Activated T-cell treated with anti-CD3 and anti-CD28 coated beads, Interleukin-2, amount 50 U/mL, for 1 hour (primary cell): ENCODE measurements around the gene CNPY1.

Source experiments
- DNase-seq: peaks from one replicate; pipeline ENCODE4 v3.0.0-alpha.2; 2020

The CNPY1 gene

DNA sequence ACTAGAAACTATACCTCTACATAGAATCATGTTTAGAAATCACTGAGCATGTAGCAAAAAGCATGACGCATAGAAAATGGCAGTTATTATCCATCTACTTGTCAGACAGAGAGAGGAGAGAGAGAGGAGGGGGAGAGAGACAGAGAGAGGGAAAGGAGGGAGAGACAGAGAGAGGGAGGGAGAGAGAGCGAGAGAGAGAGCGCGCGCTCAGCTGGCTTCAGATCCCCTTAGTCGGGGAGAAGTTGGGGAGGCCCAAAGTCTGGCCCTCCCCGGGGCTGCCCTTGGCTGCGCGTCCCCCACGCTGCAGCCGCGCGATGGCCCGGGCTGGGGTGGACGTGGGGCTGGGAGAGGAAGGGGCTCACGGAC lies 37.0 kb downstream of the CNPY1 start:
- DNase-seq, result no peak

DNA sequence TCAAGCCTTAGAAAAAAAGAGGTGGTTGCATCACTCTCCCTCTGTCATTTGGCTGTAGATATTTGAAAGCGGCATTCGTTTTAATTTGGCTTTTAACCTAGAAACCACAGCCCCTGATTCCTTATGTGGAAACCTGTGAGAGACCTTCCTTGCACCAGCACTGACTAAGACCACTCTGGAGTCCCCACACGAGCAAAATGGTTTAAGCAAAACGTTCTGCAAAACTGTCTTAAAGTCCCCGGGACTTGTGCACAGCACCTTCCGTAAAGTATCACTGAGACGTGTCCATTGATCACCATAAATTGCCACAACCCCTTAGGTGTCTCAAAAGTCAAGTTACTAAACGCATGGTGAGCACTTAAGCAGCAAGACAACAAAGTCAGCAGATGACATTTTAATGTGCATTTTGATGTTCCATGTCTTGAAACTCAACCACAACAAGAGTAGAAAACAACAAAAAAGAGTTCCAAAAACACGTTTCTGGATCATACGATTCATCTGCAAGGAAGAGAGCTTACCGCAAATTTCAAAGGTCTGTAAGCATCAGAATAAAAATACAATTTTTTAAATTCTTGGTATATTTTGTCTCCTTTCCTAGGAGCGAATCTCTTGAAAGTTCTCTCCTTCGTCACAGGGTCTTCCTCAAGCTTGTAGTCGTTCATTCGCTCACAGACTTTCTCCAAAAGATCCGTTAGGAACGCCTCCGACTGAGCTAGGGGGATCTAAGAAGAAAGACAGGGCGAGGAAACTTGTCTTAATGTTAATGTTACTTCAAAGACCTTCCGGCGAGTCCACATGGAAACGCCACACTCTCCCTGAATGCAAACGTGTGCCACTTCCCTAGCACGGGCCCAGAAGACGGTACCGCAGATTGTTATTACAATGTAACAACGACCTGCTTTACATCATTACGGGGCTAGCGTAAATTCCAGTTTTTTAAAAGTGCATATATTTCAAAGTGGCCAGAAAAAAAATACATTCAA lies 37.7 kb downstream of the CNPY1 start:
- no peak for DNase-seq

GRCh38 chr7:155507576-155507975 lies 38.8 kb downstream of the CNPY1 start:
- no peak for DNase-seq

- DNase-seq, result no peak
Measured at GRCh38 chr7:155506854-155507337, 39.5 kb downstream of the CNPY1 start.

DNA sequence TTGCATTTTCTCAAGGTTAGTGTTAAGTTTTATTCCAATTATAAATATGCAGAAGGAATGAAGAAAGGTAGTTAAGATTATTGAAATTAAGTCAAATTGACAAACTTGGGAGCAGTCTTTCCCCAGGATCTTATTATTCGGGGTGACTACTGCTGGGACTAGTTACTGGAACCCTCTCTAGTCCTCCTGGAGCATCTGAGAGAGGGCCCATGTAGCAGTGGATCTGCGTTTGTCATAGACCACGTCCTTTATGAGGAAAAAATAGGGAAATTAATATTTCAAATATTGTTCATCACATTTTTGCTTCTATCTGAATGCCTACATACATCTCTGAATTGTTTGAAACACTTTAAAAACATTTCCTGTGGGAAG lies 41.0 kb downstream of the CNPY1 start:
- no peak for DNase-seq

DNA sequence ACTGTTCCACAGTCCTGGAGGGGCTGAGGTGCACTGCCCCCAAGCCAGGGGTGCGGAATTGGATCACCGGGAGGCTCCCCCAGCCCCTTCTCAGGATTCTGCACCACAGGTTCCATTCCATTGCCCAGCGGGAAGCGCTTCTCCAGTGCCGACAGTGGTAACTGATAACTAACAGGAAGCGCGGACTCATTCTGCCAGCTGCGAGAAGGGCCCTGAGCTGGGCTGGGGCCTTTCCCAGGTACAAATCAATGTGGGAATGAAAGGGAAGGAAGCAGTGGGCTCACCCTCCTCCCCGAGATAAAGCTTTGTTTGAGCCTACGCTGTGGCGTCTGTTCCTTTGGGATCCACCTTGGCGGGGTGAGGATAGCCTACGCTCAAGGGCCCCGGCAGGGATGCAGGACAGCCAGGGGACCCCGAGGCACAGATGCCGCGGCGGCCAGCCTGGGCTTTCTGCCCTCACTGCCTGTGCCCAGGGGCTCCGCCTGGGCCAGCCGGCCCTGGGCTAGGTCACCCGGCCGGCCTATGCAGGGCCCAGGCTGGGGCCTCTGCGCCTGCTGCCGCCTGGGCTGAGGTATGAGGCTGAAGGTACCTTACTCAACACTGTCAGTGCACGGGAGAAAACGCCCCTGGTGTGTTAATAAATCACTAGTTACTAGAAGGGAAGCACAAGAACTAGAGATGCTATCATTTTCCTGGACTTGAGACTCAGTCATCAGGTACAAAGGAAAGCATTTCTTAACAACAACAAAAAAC lies 49.0 kb downstream of the CNPY1 start:
- DNase-seq, result no peak

DNA sequence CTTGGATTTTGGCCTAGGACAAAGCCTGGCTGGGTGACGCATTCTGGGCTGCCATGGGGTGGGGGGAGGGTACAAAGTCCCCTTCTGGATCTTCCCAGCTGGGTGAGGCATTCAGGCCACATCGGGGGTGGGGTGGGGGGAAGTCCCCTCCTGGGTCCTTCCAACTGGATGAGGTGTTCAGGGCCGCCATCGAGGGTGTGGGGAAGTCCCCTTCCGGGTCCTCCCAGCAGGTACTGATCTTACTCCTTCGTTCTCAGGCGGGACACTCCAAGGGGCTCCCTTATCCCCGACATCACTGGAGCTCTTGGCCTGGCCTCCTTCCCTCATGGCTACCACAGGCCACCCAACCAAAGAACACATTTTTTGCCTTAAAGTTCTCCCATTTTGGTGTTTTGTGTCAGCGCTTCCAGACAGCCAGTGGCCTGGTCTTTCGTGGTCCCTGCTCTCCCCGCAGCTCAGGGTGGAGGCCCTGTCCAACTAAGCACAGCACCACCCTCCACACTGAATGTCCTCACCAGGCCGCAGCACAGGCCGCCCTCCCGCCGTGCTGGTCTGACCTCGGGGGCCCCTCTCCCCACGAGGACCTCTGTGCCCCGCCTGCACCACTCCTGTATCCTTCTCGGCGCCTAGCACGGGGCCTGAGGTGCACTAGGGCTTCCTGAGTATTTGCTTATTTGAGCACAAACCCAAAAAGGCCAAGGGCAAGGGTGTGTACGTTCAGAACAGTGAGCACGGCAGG lies 49.9 kb downstream of the CNPY1 start:
- DNase-seq, result no peak

GRCh38 chr7:155495440-155496248 lies 50.7 kb downstream of the CNPY1 start:
- no peak for DNase-seq

- no peak for DNase-seq
Measured at GRCh38 chr7:155494551-155494950, 51.8 kb downstream of the CNPY1 start.

DNA sequence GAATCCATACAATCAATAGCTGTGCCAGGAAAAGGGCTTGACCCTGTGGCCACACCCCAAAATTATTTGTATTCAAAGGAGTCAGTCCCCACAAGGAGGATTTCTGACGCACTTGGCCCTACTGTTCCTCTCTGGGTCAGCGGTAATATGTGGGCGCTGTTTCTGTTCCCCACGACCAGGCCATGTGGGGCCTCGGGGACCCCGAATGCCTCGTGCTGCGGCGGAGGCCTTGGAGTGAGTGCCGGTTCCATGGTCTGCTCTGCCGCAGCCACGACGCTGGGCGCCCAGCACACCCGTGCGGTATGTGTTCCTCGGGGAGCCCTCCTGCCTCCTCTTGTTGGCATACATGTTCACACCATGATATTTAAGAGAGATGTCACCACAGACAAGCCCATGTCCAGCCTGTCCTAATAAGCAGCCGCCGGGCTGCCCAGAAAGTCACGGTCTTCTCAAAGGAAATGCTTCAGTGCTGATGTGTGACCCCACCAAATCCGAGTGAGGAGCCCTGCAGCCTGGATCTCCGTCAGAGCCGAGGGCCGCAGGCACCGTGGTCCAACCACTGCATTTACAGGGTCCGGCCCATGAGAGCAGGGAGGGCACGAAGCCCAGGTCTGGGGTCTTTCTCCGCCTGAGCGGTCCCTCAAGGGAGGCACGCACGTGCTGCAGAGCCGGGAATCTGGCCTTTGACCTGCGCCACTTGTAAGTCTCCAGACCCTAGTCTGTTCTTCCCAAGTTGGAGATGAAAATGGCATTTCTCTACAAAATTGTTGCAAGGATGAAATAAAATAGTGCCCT lies 52.4 kb downstream of the CNPY1 start:
- DNase-seq, result no peak

GRCh38 chr7:155491812-155492211 lies 54.5 kb downstream of the CNPY1 start:
- no peak for DNase-seq

- no peak for DNase-seq
Measured at GRCh38 chr7:155490697-155491628, 55.4 kb downstream of the CNPY1 start.

- DNase-seq, result no peak
Measured at GRCh38 chr7:155489862-155490696, 56.3 kb downstream of the CNPY1 start.

DNA sequence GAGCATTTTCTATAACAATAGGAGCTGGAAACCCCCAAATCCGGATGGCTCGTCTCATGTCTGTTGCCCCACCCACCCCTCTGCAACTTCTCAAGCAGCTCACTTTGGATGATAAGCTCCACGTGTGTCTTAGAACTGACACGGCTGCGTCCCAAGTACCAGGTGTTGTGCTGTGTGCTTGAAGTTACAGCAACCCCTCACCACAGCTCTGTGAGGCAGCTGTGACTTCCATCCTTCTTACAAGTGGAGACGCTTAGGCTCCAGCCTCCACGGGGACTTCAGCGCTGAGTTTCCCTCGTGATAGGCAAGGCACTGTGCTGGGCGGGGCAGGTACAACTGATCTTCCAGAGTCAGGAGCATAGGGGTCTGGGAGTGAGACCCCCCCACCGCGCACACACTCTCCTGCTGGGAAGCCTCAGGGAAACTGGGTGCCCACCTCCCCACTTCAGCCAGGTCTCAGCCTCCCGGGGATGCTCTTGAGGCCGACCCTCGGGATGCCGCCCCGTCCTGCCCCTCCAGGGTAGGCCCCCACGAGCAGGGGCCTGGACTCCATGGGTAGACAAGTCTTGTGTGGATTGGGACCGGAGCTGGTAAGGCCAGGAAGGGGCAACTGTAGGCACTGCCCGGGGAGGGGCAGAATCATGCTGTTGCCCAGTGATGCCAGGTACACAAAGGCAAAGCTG lies 57.1 kb downstream of the CNPY1 start:
- no peak for DNase-seq

- DNase-seq, result no peak
Measured at GRCh38 chr7:155488483-155489127, 57.8 kb downstream of the CNPY1 start.

- DNase-seq, result no peak
Measured at GRCh38 chr7:155487509-155488482, 58.6 kb downstream of the CNPY1 start.
